GM18867 (cell line): ENCODE results near the gene AGRN.
"Not testable (repeated sequence)": the region's sequence is repeated elsewhere in the genome, so short reads cannot be mapped to it uniquely, and the experiment has no call there.

Experiments used
- ATAC-seq: cut with Tn5 transposase; IDR thresholded peaks from one replicate; pipeline ENCODE4 v1.9.1; 2021; ENCODE audit warnings: mild to moderate bottlenecking, moderate library complexity; ENCODE audit not compliant: unreplicated experiment

Gene AGRN

GRCh38 chr1:1074631-1075147 lies 54.8 kb downstream of the AGRN start:
- no peak for ATAC-seq

GRCh38 chr1:1075148-1075935 lies 55.4 kb downstream of the AGRN start:
- no peak for ATAC-seq

DNA sequence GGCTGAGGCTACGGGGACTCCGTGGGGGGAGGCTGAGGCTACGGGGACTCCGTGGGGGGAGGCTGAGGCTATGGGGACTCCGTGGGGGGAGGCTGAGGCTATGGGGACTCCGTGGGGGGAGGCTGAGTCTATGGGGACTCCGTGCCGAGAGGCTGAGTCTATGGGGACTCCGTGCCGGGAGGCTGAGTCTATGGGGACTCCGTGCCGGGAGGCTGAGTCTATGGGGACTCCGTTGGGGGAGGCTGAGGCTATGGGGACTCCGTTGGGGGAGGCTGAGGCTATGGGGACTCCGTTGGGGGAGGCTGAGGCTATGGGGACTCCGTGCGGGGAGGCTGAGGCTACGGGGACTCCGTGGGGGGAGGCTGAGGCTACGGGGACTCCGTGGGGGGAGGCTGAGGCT lies 57.5 kb downstream of the AGRN start:
- ATAC-seq: not testable (repeated sequence)

- ATAC-seq: no peak
These were observed 59.6 kb downstream of the AGRN start for GRCh38 chr1:1079408-1080121.

- no peak for ATAC-seq
These were observed 60.3 kb downstream of the AGRN start for GRCh38 chr1:1080122-1080757.

DNA sequence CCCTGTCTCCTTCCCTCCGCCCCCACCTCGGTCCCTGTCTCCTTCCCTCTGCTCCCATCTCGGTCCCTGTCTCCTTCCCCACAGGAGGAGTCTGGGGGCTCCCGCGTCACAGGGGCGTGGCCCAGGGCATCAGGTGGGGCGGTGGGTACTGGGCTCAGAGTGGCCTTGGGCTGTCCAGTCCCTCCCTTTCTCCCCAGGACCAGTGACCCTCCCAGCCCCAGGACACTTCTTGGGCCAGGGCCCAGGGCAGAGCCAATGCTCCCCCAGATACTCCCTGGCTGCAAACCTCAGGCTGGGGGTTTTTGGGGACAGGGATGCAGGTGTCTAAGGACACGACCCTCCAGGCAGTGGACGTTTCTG lies 61.0 kb downstream of the AGRN start:
- ATAC-seq: no peak

- no peak for ATAC-seq
These were observed 61.7 kb downstream of the AGRN start for GRCh38 chr1:1081311-1082238.

DNA sequence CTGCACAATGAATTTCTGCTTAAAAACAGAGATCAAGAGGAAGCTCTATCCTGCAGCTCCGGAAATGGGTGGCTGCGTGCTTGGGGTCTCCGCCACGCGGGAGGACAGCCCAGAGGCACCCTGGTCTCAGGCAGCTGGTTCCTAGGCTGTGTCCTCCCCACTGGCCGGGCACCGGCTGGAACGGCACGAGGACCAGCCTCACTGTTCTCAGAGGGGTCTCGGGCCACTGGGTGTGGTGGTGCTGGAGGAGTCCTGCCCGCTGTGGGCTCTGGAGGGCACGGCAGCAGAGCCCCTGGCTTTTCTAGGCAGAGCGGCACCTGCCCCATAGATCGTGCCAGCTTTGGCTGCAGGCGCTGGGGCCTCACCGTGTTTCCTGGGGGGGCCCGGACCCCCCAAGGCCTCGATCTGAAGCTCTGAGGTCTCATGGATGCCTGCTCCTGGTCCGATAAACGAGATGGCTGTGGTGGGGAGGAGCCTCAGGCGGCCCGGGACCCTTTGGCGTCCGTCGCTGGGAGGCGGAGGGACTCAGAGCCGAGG lies 62.4 kb downstream of the AGRN start:
- ATAC-seq: no peak

GRCh38 chr1:1082776-1083415 lies 63.0 kb downstream of the AGRN start:
- no peak for ATAC-seq

DNA sequence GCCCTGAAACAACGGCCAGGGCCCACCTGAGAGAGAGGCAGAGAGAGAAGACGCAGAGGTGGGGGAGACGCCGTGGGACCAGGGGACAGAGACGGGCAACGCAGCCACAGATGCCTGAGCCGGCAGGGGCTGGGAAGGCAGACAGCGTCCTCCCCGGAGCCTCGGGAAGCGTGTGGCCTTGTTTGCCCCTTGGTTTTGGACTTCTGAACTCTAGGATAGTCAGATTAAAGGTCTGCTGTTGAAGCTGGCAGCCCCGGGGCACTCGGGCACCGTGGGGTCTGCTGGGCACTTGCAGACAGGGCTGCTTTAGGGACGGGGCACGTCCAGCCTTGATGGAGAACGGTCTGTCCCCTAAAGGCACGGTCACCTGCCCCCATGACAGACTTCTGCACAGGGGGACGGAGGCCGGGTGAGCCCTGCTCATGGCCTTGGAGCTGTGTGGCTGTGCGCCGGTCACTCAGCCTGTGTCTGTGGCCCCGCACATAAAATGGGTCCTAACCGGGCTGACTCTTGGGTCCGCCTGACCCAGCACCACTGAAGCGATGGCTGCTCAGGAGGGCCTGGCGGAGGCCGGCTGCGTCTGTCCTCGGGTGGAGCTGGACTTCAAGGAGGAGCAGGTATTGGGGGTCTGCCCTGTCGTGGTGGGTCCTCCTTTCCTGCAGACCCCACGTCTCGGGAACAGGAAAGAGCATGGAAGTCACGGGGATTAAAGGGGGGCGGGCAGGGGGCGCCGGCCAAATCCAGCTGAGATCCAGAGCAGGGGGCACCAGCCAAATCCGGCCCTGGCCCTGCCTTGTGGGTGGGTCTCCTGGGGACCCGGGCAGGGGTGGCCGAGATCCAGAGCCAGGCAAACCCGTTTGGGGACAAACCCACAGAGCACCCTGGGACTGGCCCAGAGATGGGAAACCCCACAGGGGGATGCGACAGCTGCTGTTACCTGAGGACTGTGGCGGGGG lies 63.8 kb downstream of the AGRN start:
- ATAC-seq: no peak

GRCh38 chr1:1084372-1085170 lies 64.7 kb downstream of the AGRN start:
- no peak for ATAC-seq

DNA sequence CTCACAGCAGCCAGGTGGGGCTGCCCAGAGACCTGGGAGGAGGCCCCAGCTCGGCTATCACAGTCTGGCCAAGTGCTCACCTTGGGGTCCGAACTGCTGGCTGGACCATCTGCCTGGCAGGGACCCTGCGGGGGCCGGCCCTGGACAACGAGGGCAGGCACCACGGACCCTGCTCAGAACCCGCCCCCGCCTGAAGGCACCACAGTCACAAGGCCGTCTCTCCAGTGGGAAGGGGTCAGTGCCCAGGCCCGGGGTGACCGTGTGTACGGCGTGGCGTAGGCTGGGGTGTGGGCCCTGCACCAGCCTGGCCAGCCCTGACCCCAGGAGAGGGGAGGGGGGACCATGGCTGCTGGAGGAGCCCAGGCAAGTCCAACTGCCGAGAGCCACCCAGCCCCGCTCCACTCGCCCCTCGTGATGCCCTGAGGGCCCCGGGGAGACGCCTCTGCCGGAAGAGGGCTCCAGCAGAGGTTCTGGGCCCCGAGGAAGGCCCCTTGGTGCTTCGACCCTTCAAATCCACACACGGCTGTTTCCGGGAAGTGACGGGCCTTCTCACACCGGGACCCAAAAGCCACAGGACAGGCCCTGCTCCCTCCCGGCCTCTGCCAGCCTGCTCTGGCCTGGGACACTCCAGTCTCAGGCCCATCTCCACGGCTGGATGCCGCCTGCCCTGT lies 65.4 kb downstream of the AGRN start:
- no peak for ATAC-seq

- no peak for ATAC-seq
These were observed 66.3 kb downstream of the AGRN start for GRCh38 chr1:1085911-1086841.

DNA sequence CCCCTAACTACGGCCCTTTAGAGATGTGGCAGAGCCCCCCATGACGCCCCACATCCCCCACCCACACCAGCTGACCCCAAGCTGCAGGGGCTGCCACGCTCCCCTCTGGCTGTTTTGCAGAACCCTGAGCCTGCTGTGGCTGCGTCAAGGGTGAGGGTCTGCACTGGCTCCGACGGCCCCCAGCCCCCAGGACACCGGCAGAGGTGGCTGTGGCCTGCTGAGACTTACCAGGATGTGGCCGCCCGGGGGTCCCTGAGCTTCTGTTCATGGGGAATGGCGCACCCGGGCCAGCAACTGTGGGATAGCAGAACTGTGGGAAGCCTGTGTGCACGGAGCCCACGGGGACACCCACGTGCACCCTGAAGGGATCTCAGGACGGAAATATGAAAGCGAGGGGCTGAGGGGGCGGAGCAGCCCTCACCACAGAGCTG lies 67.0 kb downstream of the AGRN start:
- no peak for ATAC-seq

- no peak for ATAC-seq
These were observed 67.6 kb downstream of the AGRN start for GRCh38 chr1:1087351-1088028.
